Thoracic aorta (tissue), 2 donors: Measurements from ENCODE around the gene CAPN12. TPM values are rescaled to one million over a fixed set of nuclear protein-coding genes. Genes with fewer than 3 reads are reported as not detected.

Experiments
- ATAC-seq: fragments of 150-250 bp; one replicate; pipeline ENCODE4 v1.8.0; 2017; ENCODE audit warnings: low read depth; ENCODE audit not compliant: insufficient number of reproducible peaks, low FRiP score
- DNase-seq: peaks from one replicate; pipeline ENCODE4 v3.0.0-alpha.2; 2020; ENCODE audit warnings: low spot score
- H3K27ac ChIP-seq, 2 donors: fragments of 200-600 bp; sonication (generic); 1 replicate in 1 of 2; 2 replicates in 1 of 2; pipeline ENCODE4 v1.5.1; 2016; ENCODE audit warnings: mild to moderate bottlenecking in 2 of 2, moderate library complexity in 2 of 2
- H3K27me3 ChIP-seq: fragments of 200-600 bp; sonication (generic); replicated peaks from 2 replicates; pipeline ENCODE4 v1.6.0; 2016; ENCODE audit warnings: mild to moderate bottlenecking; ENCODE audit not compliant: insufficient read depth
- H3K36me3 ChIP-seq: fragments of 200-600 bp; sonication (generic); one replicate; pipeline ENCODE4 v1.5.1; 2016
- H3K4me1 ChIP-seq, 2 donors: fragments of 200-600 bp; sonication (generic); 1 replicate in 1 of 2; 2 replicates in 1 of 2; pipeline versions ENCODE4 v1.5.1 to v1.6.0; 2016; ENCODE audit warnings: low read depth in 2 of 2, mild to moderate bottlenecking in 1 of 2; ENCODE audit not compliant: control insufficient read depth in 1 of 2
- H3K4me3 ChIP-seq: fragments of 200-600 bp; sonication (generic); 2 replicates; pipeline ENCODE4 v1.5.1; 2016; ENCODE audit warnings: mild to moderate bottlenecking
- H3K9me3 ChIP-seq: fragments of 200-600 bp; sonication (generic); 2 replicates; pipeline ENCODE4 v1.5.1; 2016
- CTCF ChIP-seq: fragments of 200-600 bp; sonication (generic); IDR thresholded peaks from one replicate; pipeline ENCODE4 v1.5.1; 2019; ENCODE audit warnings: antibody characterized with exemption
- total RNA-seq, 2 donors: library from RNA; depleted of rRNA; stranded (reverse); fragments of >200 nt; gene quantifications; one replicate each; pipeline versions ENCODE4 v1.1.0 to v1.2.3, GENCODE V29; 2016

Gene CAPN12
- total RNA-seq, 2 donors from 2014 or later = 0.81 to 2.1 TPM

DNA sequence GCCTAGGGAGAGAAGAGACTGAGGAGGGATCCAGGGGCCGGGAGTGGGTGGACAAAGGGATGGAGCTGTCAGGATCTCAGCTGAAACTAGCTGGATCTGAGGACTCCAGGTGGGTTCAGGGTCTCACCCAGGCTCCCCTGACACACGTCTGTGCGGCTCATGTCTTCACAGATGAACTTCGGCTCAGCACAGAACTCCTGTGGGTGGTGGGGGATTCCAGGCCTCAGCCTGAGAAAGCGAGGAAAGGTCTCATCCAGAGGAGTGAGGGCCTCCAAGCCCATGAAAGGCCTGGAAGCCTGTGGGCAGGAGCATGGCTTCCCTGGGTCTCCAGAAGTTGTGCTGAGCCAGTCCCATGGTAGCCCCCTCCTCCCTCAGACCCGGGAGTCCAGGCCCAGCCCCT is 1.4 kb downstream of the CAPN12 start:
- DNase-seq = no peak
- no peak for ATAC-seq
- TF ChIP-seq CTCF = no peak

GRCh38 chr19:38742296-38742695 is 2.0 kb downstream of the CAPN12 start:
- Histone ChIP-seq H3K9me3 (no peaks in the 10 kb centered on the region), H3K27me3 (no peaks in the 10 kb centered on the region), H3K4me3 (no peak overlapping the region), H3K4me1 (no peaks in the 10 kb centered on the region), H3K36me3 (no peaks in the 10 kb centered on the region), H3K27ac (no peak overlapping the region)
- no peak for ATAC-seq
- no peak for DNase-seq
- TF ChIP-seq CTCF = no peak

More for the DNA sequence above, 1.4 kb downstream of the CAPN12 start:
- H3K27me3 ChIP-seq = no peaks in the 10 kb centered on the region
- no peaks in the 10 kb centered on the region for H3K4me1 ChIP-seq
- H3K4me3 ChIP-seq = no peak overlapping the region
- no peaks in the 10 kb centered on the region for H3K36me3 ChIP-seq
- H3K27ac ChIP-seq = no peak overlapping the region
- no peaks in the 10 kb centered on the region for H3K9me3 ChIP-seq

- Histone ChIP-seq H3K4me3 (no peak overlapping the region), H3K9me3 (no peaks in the 10 kb centered on the region), H3K27ac (no peak overlapping the region), H3K4me1 (peaks cover 0 to under 1% of the 10 kb centered on the region in 2 donors), H3K27me3 (no peaks in the 10 kb centered on the region), H3K36me3 (no peaks in the 10 kb centered on the region)
- ATAC-seq (no peak), DNase-seq (no peak)
- no peak for TF ChIP-seq CTCF
Measured at GRCh38 chr19:38741670-38742069, 2.6 kb downstream of the CAPN12 start.

DNA sequence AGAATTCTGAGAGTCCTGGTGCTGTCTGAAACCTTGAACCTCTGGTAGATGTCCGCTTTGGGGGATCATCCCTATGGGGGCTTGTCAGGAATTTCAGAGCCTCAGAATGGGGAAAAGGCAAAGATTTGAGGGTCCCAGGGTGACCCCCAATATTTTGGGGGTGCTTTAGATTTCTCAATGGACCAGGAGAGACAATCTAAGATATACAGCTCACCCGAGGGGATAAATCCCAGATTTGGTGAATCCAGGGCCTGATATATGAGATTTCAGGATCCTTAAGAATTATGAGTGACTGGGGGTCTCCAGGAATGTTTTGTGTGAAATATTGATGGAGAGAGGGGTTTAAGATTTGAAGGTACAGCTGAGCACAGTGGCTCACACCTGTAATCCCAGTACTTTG is 3.3 kb downstream of the CAPN12 start:
- H3K27ac ChIP-seq = no peak overlapping the region
- DNase-seq (no peak), ATAC-seq (no peak)
- H3K4me1 ChIP-seq = peaks cover 0 to 5% of the 10 kb centered on the region in 2 donors
- H3K36me3 ChIP-seq = no peaks in the 10 kb centered on the region
- H3K27me3 ChIP-seq = no peaks in the 10 kb centered on the region
- H3K4me3 ChIP-seq = no peak overlapping the region
- TF ChIP-seq CTCF = no peak
- no peaks in the 10 kb centered on the region for H3K9me3 ChIP-seq

GRCh38 chr19:38740257-38740592 is 4.0 kb downstream of the CAPN12 start:
- TF ChIP-seq CTCF = no peak
- DNase-seq = no peak

More at GRCh38 chr19:38740257-38740592, 4.0 kb downstream of the CAPN12 start:
- Histone ChIP-seq H3K9me3 (no peaks in the 10 kb centered on the region), H3K27me3 (no peaks in the 10 kb centered on the region), H3K4me3 (no peak overlapping the region), H3K36me3 (no peaks in the 10 kb centered on the region), H3K4me1 (peaks cover 0 to 5% of the 10 kb centered on the region in 2 donors), H3K27ac (no peak overlapping the region)
- ATAC-seq = no peak
